ENCODE results near the gene AIM2. TPM values are rescaled to one million over a fixed set of nuclear protein-coding genes. Genes with fewer than 3 reads are reported as not detected.
"Not testable (repeated sequence)": the region's sequence is repeated elsewhere in the genome, so short reads cannot be mapped to it uniquely, and the experiment has no call there.

AIM2 gene
- polyA plus RNA-seq, 1 experiment = not detected

DNA sequence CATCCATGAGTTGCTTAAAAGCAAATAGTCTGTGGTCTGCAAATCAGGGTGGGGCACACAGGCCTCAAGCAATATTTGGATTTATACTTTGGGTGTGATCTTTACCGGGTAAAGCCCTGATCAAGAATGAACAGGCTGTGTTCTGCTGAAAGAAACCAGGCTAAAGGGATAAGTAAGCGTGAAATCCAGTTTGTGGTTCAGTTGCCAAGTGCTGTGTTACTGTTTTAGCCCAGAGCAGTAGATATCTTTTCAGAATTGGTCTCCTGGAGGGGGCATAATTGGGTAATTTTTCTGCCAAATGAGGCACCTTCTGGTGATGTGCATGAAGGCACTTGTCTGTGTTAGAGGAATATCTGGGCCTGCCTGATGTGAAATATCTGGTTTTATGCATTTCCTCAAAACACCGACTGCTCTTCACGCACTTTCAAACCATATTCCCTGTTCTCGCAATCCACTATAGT is 21.4 kb downstream of the AIM2 start:
- Histone ChIP-seq H3K27me3 (ENCODE audit: control insufficient read depth, insufficient read depth, low read length) (no peaks in the 10 kb centered on the region), H3K27ac (ENCODE audit: low read depth, low read length) (no peak overlapping the region), H3K9me3 (ENCODE audit: control insufficient read depth, insufficient read depth, low read length) (no peaks in the 10 kb centered on the region), H3K4me3 (ENCODE audit: low read depth, low read length) (no peak overlapping the region)
- TF ChIP-seq, protein P1, sequence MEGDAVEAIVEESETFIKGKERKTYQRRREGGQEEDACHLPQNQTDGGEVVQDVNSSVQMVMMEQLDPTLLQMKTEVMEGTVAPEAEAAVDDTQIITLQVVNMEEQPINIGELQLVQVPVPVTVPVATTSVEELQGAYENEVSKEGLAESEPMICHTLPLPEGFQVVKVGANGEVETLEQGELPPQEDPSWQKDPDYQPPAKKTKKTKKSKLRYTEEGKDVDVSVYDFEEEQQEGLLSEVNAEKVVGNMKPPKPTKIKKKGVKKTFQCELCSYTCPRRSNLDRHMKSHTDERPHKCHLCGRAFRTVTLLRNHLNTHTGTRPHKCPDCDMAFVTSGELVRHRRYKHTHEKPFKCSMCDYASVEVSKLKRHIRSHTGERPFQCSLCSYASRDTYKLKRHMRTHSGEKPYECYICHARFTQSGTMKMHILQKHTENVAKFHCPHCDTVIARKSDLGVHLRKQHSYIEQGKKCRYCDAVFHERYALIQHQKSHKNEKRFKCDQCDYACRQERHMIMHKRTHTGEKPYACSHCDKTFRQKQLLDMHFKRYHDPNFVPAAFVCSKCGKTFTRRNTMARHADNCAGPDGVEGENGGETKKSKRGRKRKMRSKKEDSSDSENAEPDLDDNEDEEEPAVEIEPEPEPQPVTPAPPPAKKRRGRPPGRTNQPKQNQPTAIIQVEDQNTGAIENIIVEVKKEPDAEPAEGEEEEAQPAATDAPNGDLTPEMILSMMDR (IDR thresholded peaks at IDR 0.05; ENCODE audit: low read depth, low read length) = no peak
- ChIA-PET POLR2A (no interaction called here), CTCF (interaction anchor here (1.3 to 4.0 kb wide), 2 partner anchors 16 to 17 kb away, joined by 4 to 15 read pairs; no protein-coding TSS in a partner anchor)
- DNase-seq (ENCODE audit: low read depth, low spot score) = no peak

DNA sequence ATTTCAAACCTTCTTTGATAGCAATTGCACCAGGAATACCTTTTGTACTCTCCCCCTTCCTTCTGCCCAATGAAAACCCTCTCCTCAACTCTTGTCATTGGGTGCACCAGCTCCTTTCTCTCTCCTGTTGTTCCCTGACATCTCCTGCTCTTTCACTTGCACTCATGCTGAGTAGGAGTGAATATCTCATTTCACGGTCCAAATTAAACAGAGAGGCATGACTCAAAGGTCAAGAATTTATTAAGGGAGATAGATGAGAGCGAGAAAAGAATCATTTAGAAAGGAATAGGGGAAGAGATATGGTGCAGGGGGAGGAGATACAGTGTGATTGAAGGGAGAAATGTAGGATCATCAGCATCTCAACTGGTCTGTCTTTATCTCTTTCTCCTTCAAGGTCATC is 22.1 kb downstream of the AIM2 start:
- TF ChIP-seq, protein P1 (IDR thresholded peaks at IDR 0.05; ENCODE audit: low read depth, low read length) = no peak
- ChIA-PET CTCF (interaction anchor here (4.0 kb wide), 1 partner anchor 17 kb away, joined by 15 read pairs; no protein-coding TSS in a partner anchor), POLR2A (no interaction called here)
- no peak for DNase-seq (ENCODE audit: low read depth, low spot score)
- H3K9me3 ChIP-seq (ENCODE audit: control insufficient read depth, insufficient read depth, low read length) = no peaks in the 10 kb centered on the region
- no peak overlapping the region for H3K27ac ChIP-seq (ENCODE audit: low read depth, low read length)
- no peak overlapping the region for H3K4me3 ChIP-seq (ENCODE audit: low read depth, low read length)
- no peaks in the 10 kb centered on the region for H3K27me3 ChIP-seq (ENCODE audit: control insufficient read depth, insufficient read depth, low read length)

DNA sequence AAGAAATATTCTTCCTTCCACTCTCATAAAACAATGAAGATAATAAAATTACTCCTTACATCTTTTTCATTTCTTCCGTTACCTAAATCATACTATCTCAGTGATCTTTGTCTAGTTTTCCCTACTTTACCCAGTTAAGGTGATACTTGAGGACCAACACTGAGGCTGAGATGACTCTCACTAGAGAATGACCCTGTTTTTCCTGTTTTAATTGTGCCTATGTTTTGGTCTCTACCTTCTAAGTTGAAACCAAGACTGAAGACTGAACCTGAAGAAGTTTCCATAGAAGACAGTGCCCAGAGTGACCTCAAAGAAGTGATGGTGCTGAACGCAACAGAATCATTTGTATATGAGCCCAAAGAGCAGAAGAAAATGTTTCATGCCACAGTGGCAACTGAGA is 25.1 kb downstream of the AIM2 start:
- ChIA-PET CTCF (interaction anchor here (1.4 to 4.0 kb wide), 2 partner anchors 20 to 1088 kb away, joined by 3 to 15 read pairs; no protein-coding TSS in a partner anchor), POLR2A (no interaction called here)
- no peak overlapping the region for H3K27ac ChIP-seq (ENCODE audit: low read depth, low read length)
- TF ChIP-seq, protein P1 (IDR thresholded peaks at IDR 0.05; ENCODE audit: low read depth, low read length) = no peak
- no peak overlapping the region for H3K4me3 ChIP-seq (ENCODE audit: low read depth, low read length)
- no peaks in the 10 kb centered on the region for H3K9me3 ChIP-seq (ENCODE audit: control insufficient read depth, insufficient read depth, low read length)
- H3K27me3 ChIP-seq (ENCODE audit: control insufficient read depth, insufficient read depth, low read length) = no peaks in the 10 kb centered on the region
- DNase-seq (ENCODE audit: low read depth, low spot score) = no peak

- H3K4me3 ChIP-seq (ENCODE audit: low read depth, low read length); H3K9me3 ChIP-seq (ENCODE audit: control insufficient read depth, insufficient read depth, low read length); CTCF ChIA-PET; H3K27ac ChIP-seq (ENCODE audit: low read depth, low read length); POLR2A ChIA-PET; DNase-seq (ENCODE audit: low read depth, low spot score); H3K27me3 ChIP-seq (ENCODE audit: control insufficient read depth, insufficient read depth, low read length): not testable (repeated sequence)
These were observed 30.1 kb downstream of the AIM2 start for GRCh38 chr1:159046486-159046885.

GRCh38 chr1:159040893-159041724 is 35.5 kb downstream of the AIM2 start:
- Histone ChIP-seq H3K9me3 (ENCODE audit: control insufficient read depth, insufficient read depth, low read length) (no peaks in the 10 kb centered on the region), H3K27ac (ENCODE audit: low read depth, low read length) (peak overlapping the region; percentile 12), H3K4me3 (ENCODE audit: low read depth, low read length) (no peak overlapping the region), H3K27me3 (ENCODE audit: control insufficient read depth, insufficient read depth, low read length) (no peaks in the 10 kb centered on the region)
- CTCF ChIA-PET = interaction anchor here (1.6 to 1.7 kb wide), 2 partner anchors 13 to 43 kb away, joined by 3 to 6 read pairs; no protein-coding TSS in a partner anchor
- POLR2A ChIA-PET = interaction anchor here (1.8 kb wide), 1 partner anchor 41 kb away, joined by 4 read pairs; no protein-coding TSS in a partner anchor
- no peak for DNase-seq (ENCODE audit: low read depth, low spot score)
- TF ChIP-seq, protein P1 (IDR thresholded peaks at IDR 0.05; ENCODE audit: low read depth, low read length) = no peak

Data from AG04450 (cell line).